NCI-H128 (cell line): ENCODE data around the gene SDC4.
"Not testable (repeated sequence)": the region's sequence is repeated elsewhere in the genome, so short reads cannot be mapped to it uniquely, and the experiment has no call there.

Experiments
- DNase-seq: peaks from one replicate; lab custom pipeline; 2025; ENCODE audit not compliant: unreplicated experiment; lab: John Stamatoyannopoulos, UW

SDC4 gene

GRCh38 chr20:45365444-45365970, 17.3 kb upstream of the SDC4 start:
- no peak for DNase-seq

- DNase-seq, result no peak
Observed at GRCh38 chr20:45363611-45364492, 15.6 kb upstream of the SDC4 start.

GRCh38 chr20:45362804-45363610, 14.8 kb upstream of the SDC4 start, which contains the start of gene SYS1:
Gene SYS1, plus strand, starts transcription at chr20:45363156. Its CDS starts 376 bp downstream, at chr20:45363532.
- DNase-seq, result peak; percentile 97

GRCh38 chr20:45361793-45362192, 13.6 kb upstream of the SDC4 start:
- no peak for DNase-seq

- no peak for DNase-seq
Observed at GRCh38 chr20:45359406-45360148, 11.4 kb upstream of the SDC4 start.

GRCh38 chr20:45359069-45359405, 10.8 kb upstream of the SDC4 start:
- DNase-seq, result no peak

- DNase-seq, result no peak
Observed at GRCh38 chr20:45358282-45359068, 10.3 kb upstream of the SDC4 start.

- no peak for DNase-seq
Observed at GRCh38 chr20:45355209-45356084, 7.2 kb upstream of the SDC4 start.

- no peak for DNase-seq
Observed at GRCh38 chr20:45354423-45355208, 6.4 kb upstream of the SDC4 start.

GRCh38 chr20:45353746-45354145, 5.5 kb upstream of the SDC4 start:
- DNase-seq, result no peak

GRCh38 chr20:45352729-45353128, 4.5 kb upstream of the SDC4 start:
- no peak for DNase-seq

GRCh38 chr20:45350795-45351194, 2.6 kb upstream of the SDC4 start:
- DNase-seq, result not testable (repeated sequence)

- DNase-seq, result no peak
Observed at GRCh38 chr20:45350217-45350616, 2.0 kb upstream of the SDC4 start.

- no peak for DNase-seq
Observed at GRCh38 chr20:45347297-45347935, 808 bp downstream of the SDC4 start.

- DNase-seq, result no peak
Observed at GRCh38 chr20:45346851-45347250, 1.4 kb downstream of the SDC4 start.

GRCh38 chr20:45346291-45346718, 1.9 kb downstream of the SDC4 start:
- no peak for DNase-seq

GRCh38 chr20:45345104-45345936, 2.9 kb downstream of the SDC4 start:
- DNase-seq, result no peak
